IMR-90 (cell line): Measurements from ENCODE around the gene GCSH. TPM values are rescaled to one million over a fixed set of nuclear protein-coding genes. Genes with fewer than 3 reads are reported as not detected.

Experiments used
- ATAC-seq: fragments of 200-7000 bp; cut with Tn5 transposase; 2 replicates; pipeline ENCODE4 v1.9.1; 2020; ENCODE audit warnings: low read depth, mild to moderate bottlenecking, moderate library complexity
- BruUV-seq: library from RNA; stranded (reverse); fragments of 400-500 nt; replicated peaks from 2 replicates; lab custom pipeline; 2021; lab: Mats Ljungman, UMichigan
- CTCF ChIA-PET: fragments of 300-600 bp; formaldehyde crosslinking; extraction: SDS; loops from one replicate; lab custom pipeline; 2021; ENCODE audit warnings: antibody characterized with exemption; lab: Yijun Ruan, JAX
- POLR2A ChIA-PET: fragments of 300-600 bp; sonication (Branson Sonifier 250); formaldehyde crosslinking; loops from one replicate; lab custom pipeline; 2022; ENCODE audit warnings: antibody characterized with exemption; ENCODE audit not compliant: unreplicated experiment; lab: Charles Lee
- DNase-seq: peaks from one replicate; pipeline ENCODE4 v3.0.0; 2013
- H2AFZ ChIP-seq: replicated peaks from 2 replicates; pipeline ENCODE3; 2013; ENCODE audit warnings: low read length, mild to moderate bottlenecking; ENCODE audit not compliant: poor library complexity
- H2AK5ac ChIP-seq: 2 replicates; pipeline ENCODE4 v1.6.1; 2013; ENCODE audit warnings: low read depth, low read length, inconsistent platforms
- H2AK9ac ChIP-seq: replicated peaks from 2 replicates; pipeline ENCODE3; 2013; ENCODE audit warnings: mild to moderate bottlenecking, low read depth, low read length, moderate library complexity; ENCODE audit not compliant: poor library complexity
- H2BK120ac ChIP-seq: 2 replicates; pipeline ENCODE4 v1.6.1; 2013; ENCODE audit warnings: low read depth, low read length, inconsistent platforms
- H2BK15ac ChIP-seq: 3 replicates; pipeline ENCODE4 v1.6.1; 2013; ENCODE audit warnings: low read depth, low read length, inconsistent platforms
- H2BK20ac ChIP-seq: 2 replicates; pipeline ENCODE4 v1.6.1; 2013; ENCODE audit warnings: low read depth, mild to moderate bottlenecking, inconsistent platforms, low read length, moderate library complexity
- H2BK5ac ChIP-seq: 2 replicates; pipeline ENCODE4 v1.6.1; 2013; ENCODE audit warnings: mild to moderate bottlenecking, low read depth, low read length, inconsistent platforms; ENCODE audit not compliant: poor library complexity, severe bottlenecking
- H3K14ac ChIP-seq: replicated peaks from 2 replicates; pipeline ENCODE4 v1.6.1; 2013; ENCODE audit warnings: low read depth, low read length, inconsistent platforms
- H3K18ac ChIP-seq: 2 replicates; pipeline ENCODE4 v1.6.1; 2013; ENCODE audit warnings: low read depth, low read length, control low read depth
- H3K23ac ChIP-seq: 2 replicates; pipeline ENCODE4 v1.6.1; 2013; ENCODE audit warnings: low read depth, low read length, inconsistent platforms
- H3K27ac ChIP-seq: 2 replicates; pipeline ENCODE4 v1.5.1; 2013; ENCODE audit warnings: mild to moderate bottlenecking, control low read depth, low read length; ENCODE audit not compliant: insufficient read depth
- H3K27me3 ChIP-seq: 2 replicates; pipeline ENCODE4 v1.6.1; 2013; ENCODE audit warnings: low read length; ENCODE audit not compliant: control insufficient read depth, insufficient read depth
- H3K36me3 ChIP-seq: 2 replicates; pipeline ENCODE4 v1.6.1; 2013; ENCODE audit warnings: low read length, mixed read lengths; ENCODE audit not compliant: control insufficient read depth, insufficient read depth
- H3K4ac ChIP-seq: 2 replicates; pipeline ENCODE4 v1.6.1; 2013; ENCODE audit warnings: low read depth, low read length, inconsistent platforms
- H3K4me1 ChIP-seq: 2 replicates; pipeline ENCODE4 v1.6.1; 2013; ENCODE audit warnings: low read length, mixed read lengths; ENCODE audit not compliant: control insufficient read depth, insufficient read depth
- H3K4me2 ChIP-seq: 2 replicates; pipeline ENCODE4 v1.6.1; 2013; ENCODE audit warnings: low read depth, mild to moderate bottlenecking, control low read depth, low read length, moderate library complexity
- H3K4me3 ChIP-seq: 2 replicates; pipeline ENCODE4 v1.5.1; 2013; ENCODE audit warnings: low read depth, mild to moderate bottlenecking, control low read depth, low read length, moderate library complexity; ENCODE audit not compliant: insufficient read depth
- H3K56ac ChIP-seq: 2 replicates; pipeline ENCODE4 v1.6.1; 2013; ENCODE audit warnings: low read length, inconsistent platforms; ENCODE audit not compliant: insufficient read depth; ENCODE audit errors: extremely low read depth
- H3K79me1 ChIP-seq, 2 experiments: 2 replicates each; pipeline ENCODE4 v1.6.1; 2013; ENCODE audit warnings: low read length in 2 of 2, inconsistent platforms in 1 of 2, low read depth in 1 of 2
- H3K9ac ChIP-seq: 2 replicates; pipeline ENCODE4 v1.6.1; 2013; ENCODE audit warnings: low read depth, low read length, control low read depth
- H3K9me1 ChIP-seq: 2 replicates; pipeline ENCODE4 v1.6.1; 2013; ENCODE audit warnings: low read length, inconsistent platforms; ENCODE audit not compliant: insufficient read depth
- H3K9me3 ChIP-seq: 2 replicates; pipeline ENCODE4 v1.6.1; 2013; ENCODE audit warnings: low read length; ENCODE audit not compliant: control insufficient read depth, insufficient read depth
- H4K20me1 ChIP-seq: 2 replicates; pipeline ENCODE4 v1.6.1; 2013; ENCODE audit warnings: low read length, inconsistent platforms; ENCODE audit not compliant: insufficient read depth
- H4K5ac ChIP-seq: 2 replicates; pipeline ENCODE4 v1.6.1; 2013; ENCODE audit warnings: mild to moderate bottlenecking, low read depth, low read length, control low read depth
- H4K8ac ChIP-seq, 2 experiments: 2 replicates each; pipeline ENCODE4 v1.6.1; 2013; ENCODE audit warnings: low read depth in 2 of 2, low read length in 2 of 2, control low read depth in 1 of 2, inconsistent platforms in 1 of 2
- H4K91ac ChIP-seq: 2 replicates; pipeline ENCODE4 v1.6.1; 2013; ENCODE audit warnings: low read depth, low read length, inconsistent platforms; ENCODE audit not compliant: insufficient read depth
- BHLHE40 ChIP-seq: fragments of 150-350 bp; IDR thresholded peaks from 2 replicates; pipeline ENCODE4 v1.6.1; 2016; ENCODE audit warnings: mild to moderate bottlenecking, low read depth, low read length
- CEBPB ChIP-seq: IDR thresholded peaks from 2 replicates; pipeline ENCODE4 v1.6.1; 2012; ENCODE audit warnings: low read depth, low read length, improper control_type of control experiment
- CHD1 ChIP-seq: IDR thresholded peaks from 2 replicates; pipeline ENCODE4 v1.6.1; 2012; ENCODE audit warnings: low read depth, low read length, improper control_type of control experiment
- FOS ChIP-seq: fragments of 150-350 bp; IDR thresholded peaks from 2 replicates; pipeline ENCODE4 v1.6.1; 2016; ENCODE audit warnings: low read depth, low read length
- MAFK ChIP-seq: IDR thresholded peaks from 2 replicates; pipeline ENCODE4 v1.6.1; 2012; ENCODE audit warnings: low read depth, low read length, improper control_type of control experiment
- MAZ ChIP-seq: IDR thresholded peaks from 2 replicates; pipeline ENCODE4 v1.6.1; 2012; ENCODE audit warnings: low read depth, mild to moderate bottlenecking, low read length, improper control_type of control experiment, moderate library complexity, borderline replicate concordance
- NFE2L2 ChIP-seq: fragments of 150-350 bp; IDR thresholded peaks from 2 replicates; pipeline ENCODE4 v1.6.1; 2016; ENCODE audit warnings: low read depth, mild to moderate bottlenecking, low read length
- POLR2A ChIP-seq: IDR thresholded peaks from 2 replicates; pipeline ENCODE4 v1.6.1; 2012; ENCODE audit warnings: mild to moderate bottlenecking, low read depth, low read length
- RAD21 ChIP-seq: IDR thresholded peaks from 2 replicates; pipeline ENCODE4 v1.6.1; 2012; ENCODE audit warnings: low read length, improper control_type of control experiment
- RFX5 ChIP-seq: IDR thresholded peaks from 2 replicates; pipeline ENCODE4 v1.8.0; 2012; ENCODE audit warnings: low read depth, mild to moderate bottlenecking, low read length, moderate library complexity
- SMC3 ChIP-seq: fragments of 150-350 bp; IDR thresholded peaks from 2 replicates; pipeline ENCODE4 v1.6.1; 2016; ENCODE audit warnings: low read depth, mild to moderate bottlenecking, antibody characterized with exemption, low read length, moderate library complexity
- WGBS, 2 experiments: methylation state at CpG; one replicate each; pipeline versions ENCODE4 v1.1.5 to v1.1.7; 2013; ENCODE audit warnings: missing lambda C conversion rate in 2 of 2; ENCODE audit not compliant: insufficient read length in 1 of 2; ENCODE audit errors: extremely low coverage in 2 of 2; 5-methylcytosine and 5-hydroxymethylcytosine counted together
- dilution Hi-C: fragments of 300-500 bp; cut with HindIII; formaldehyde crosslinking; loops from one replicate; pipeline ENCODE4 v1.14.3; 2018; ENCODE audit warnings: low sequenced_read_pairs; ENCODE audit not compliant: unreplicated experiment
- in situ Hi-C: fragments of 300-500 bp; cut with MboI; formaldehyde crosslinking; loops from 3 replicates; pipeline ENCODE4 v1.14.3; 2019; ENCODE audit warnings: low sequenced_read_pairs, inconsistent platforms, mixed read lengths
- intact Hi-C: fragments of 100-400 bp; cut with micrococcal nuclease; formaldehyde crosslinking; loops from 2 replicates; pipeline ENCODE4 v1.10.0; 2022
- polyA plus RNA-seq, 3 experiments: library from polyadenylated mRNA; depleted of rRNA; stranded (reverse); fragments of >200 nt; gene quantifications; 2 replicates each; pipeline ENCODE4 v1.2.3, GENCODE V29; 2012; ENCODE audit warnings: low replicate concordance in 1 of 3
- total RNA-seq: library from RNA; depleted of rRNA; stranded (reverse); fragments of >200 nt; gene quantifications from 2 replicates; pipeline ENCODE4 v1.2.3, GENCODE V29; 2012
- TF ChIP-seq, protein P1 (sequence below): conservative IDR thresholded peaks from 2 replicates; pipeline ENCODE4 v1.5.1; 2012; ENCODE audit warnings: mild to moderate bottlenecking, low read depth, low read length, improper control_type of control experiment

The GCSH gene
- total and polyA plus RNA-seq, 2 of the 4 experiments (the other 2 are of a cell fraction), result 9.3 to 21.2 TPM

DNA sequence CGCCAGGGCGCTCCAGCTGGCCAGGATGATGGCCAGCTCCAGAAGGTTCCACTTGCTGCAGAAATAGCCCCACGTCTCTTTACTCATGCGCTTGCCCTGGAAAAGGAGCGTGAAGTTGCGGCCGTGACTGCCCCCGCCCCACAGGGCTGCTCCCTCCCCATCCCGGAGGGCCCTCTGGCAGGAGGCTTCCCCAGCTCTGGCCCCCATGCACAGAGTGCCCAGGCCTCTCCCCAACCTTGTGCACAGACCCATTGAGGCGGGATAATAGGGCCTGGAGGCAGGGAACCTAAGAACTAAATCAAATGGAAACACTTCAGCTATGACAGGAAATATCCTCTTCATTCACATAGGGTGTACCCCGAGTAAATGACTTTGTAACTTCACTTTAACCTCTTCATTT lies 21.2 kb upstream of the GCSH start:
- DNase-seq (no peak), ATAC-seq (no peak)
- Histone ChIP-seq H4K5ac (no peak overlapping the region), H2BK20ac (no peak overlapping the region), H3K4ac (no peak overlapping the region), H3K14ac (no peak overlapping the region), H3K23ac (no peak overlapping the region), H3K4me2 (no peak overlapping the region), H3K9ac (no peak overlapping the region), H3K4me1 (no peaks in the 10 kb centered on the region), H3K36me3 (no peaks in the 10 kb centered on the region), H4K20me1 (no peaks in the 10 kb centered on the region), H3K56ac (no peak overlapping the region), H2AK5ac (no peak overlapping the region), H2AK9ac (no peak overlapping the region), H4K91ac (no peak overlapping the region), H2AFZ (no peak overlapping the region), H3K79me1 (no peaks in the 10 kb centered on the region), H3K4me3 (no peak overlapping the region), H2BK120ac (no peak overlapping the region), H3K27me3 (no peaks in the 10 kb centered on the region; the same call in 1 of the 2 replicates), H4K8ac (no peak overlapping the region), H3K9me1 (no peaks in the 10 kb centered on the region), H3K18ac (no peak overlapping the region), H2BK5ac (no peak overlapping the region), H3K27ac (no peak overlapping the region), H3K9me3 (no peaks in the 10 kb centered on the region), H2BK15ac (no peak overlapping the region)
- ChIA-PET POLR2A (no interaction called here), CTCF (interaction anchor here (0.6 kb wide), 1 partner anchor 58 kb away, joined by 7 read pairs; no protein-coding TSS in a partner anchor)
- TF ChIP-seq RFX5, result no peak
- no peak for TF ChIP-seq BHLHE40
- no peak for TF ChIP-seq CHD1
- TF ChIP-seq RAD21, result no peak
- no peak for TF ChIP-seq MAZ
- no peak for TF ChIP-seq FOS
- no peak for TF ChIP-seq POLR2A
- TF ChIP-seq, protein P1, sequence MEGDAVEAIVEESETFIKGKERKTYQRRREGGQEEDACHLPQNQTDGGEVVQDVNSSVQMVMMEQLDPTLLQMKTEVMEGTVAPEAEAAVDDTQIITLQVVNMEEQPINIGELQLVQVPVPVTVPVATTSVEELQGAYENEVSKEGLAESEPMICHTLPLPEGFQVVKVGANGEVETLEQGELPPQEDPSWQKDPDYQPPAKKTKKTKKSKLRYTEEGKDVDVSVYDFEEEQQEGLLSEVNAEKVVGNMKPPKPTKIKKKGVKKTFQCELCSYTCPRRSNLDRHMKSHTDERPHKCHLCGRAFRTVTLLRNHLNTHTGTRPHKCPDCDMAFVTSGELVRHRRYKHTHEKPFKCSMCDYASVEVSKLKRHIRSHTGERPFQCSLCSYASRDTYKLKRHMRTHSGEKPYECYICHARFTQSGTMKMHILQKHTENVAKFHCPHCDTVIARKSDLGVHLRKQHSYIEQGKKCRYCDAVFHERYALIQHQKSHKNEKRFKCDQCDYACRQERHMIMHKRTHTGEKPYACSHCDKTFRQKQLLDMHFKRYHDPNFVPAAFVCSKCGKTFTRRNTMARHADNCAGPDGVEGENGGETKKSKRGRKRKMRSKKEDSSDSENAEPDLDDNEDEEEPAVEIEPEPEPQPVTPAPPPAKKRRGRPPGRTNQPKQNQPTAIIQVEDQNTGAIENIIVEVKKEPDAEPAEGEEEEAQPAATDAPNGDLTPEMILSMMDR, result no peak
- TF ChIP-seq NFE2L2, result no peak
- TF ChIP-seq SMC3, result no peak
- no peak for TF ChIP-seq CEBPB
- no peak for TF ChIP-seq MAFK
- in situ Hi-C loops, result no loop called here
- WGBS, 2 experiments, result 80% methylated on average over 2 of the region's 11 CpGs; no CpG with 5 or more reads in 1 of the 2 experiments
- no TSS peak for BruUV-seq
- intact Hi-C loops, result no loop called here
- dilution Hi-C loops, result no loop called here
